ENCODE measurements around the gene SHC2. TPM values are rescaled to one million over a fixed set of nuclear protein-coding genes. Genes with fewer than 3 reads are reported as not detected.

SHC2 gene
- total and polyA plus RNA-seq, 2 donors (not counting 1 experiment from before 2014, with no cell fraction given), result 0.02 to 2.5 TPM

DNA sequence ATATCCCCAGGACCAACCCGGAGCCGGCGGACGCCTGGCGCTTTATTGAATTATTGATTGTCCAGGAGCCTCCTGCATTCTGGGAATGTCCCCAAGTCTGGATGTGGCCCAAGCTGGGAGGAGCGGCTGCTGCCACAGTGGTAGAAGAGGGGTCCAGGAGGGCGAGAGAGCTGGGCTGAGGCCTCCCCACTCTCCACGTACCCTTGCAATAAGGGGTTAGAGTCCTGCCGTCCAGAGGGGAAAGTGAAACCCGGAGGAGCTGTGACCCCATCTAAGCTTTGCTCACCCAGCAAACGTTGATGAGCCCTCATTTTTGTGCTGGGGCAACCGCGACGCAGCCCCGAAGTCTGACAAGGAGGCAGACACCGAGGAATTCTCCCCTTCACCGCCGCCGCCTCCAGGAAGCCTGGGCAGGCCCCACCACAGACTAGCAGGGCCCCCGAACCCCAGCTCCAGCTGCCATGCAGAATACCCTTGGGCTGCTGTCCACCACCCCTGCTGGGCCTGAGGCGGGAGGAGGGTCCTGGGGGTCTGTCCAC is 50.5 kb downstream of the SHC2 start:
- H3K27me3 ChIP-seq (ENCODE audit: control insufficient read depth, insufficient read depth, low read length), result peaks cover 13% of the 10 kb centered on the region
- no peaks in the 10 kb centered on the region for H3K36me3 ChIP-seq (ENCODE audit: control insufficient read depth, insufficient read depth, low read length)
- no peaks in the 10 kb centered on the region for H3K4me1 ChIP-seq (ENCODE audit: control insufficient read depth, extremely low read depth, insufficient read depth, low read length)
- DNase-seq (ENCODE audit: low read depth in 2 of 2), result no peak
- no peak overlapping the region for H2AFZ ChIP-seq (ENCODE audit: low read length)
- no peaks in the 10 kb centered on the region for H4K20me1 ChIP-seq (ENCODE audit: control insufficient read depth, extremely low read depth, insufficient read depth, low read length)
- no peak overlapping the region for H3K27ac ChIP-seq (ENCODE audit: insufficient read depth, low read length)
- no peak overlapping the region for H3K4me3 ChIP-seq (replicated peaks in 1 of 4; ENCODE audit: control extremely low read depth in 1 of 4, insufficient read depth in 1 of 4, low read depth in 3 of 4, low read length in 4 of 4)
- no peak overlapping the region for H3K4me2 ChIP-seq (ENCODE audit: extremely low read depth, insufficient read depth, low read length)
- TF ChIP-seq EZH2 (IDR thresholded peaks at IDR 0.05; ENCODE audit: low read length, missing control alignments) (no peak), CTCF (conservative IDR thresholded peaks at IDR 0.05 in 1 of 2, IDR thresholded peaks at IDR 0.05 in 1 of 2; ENCODE audit: low read depth in 1 of 2, low read length in 2 of 2) (no peak)
- H3K9ac ChIP-seq (ENCODE audit: insufficient read depth, low read length), result no peak overlapping the region
- no peaks in the 10 kb centered on the region for H3K79me2 ChIP-seq (ENCODE audit: control insufficient read depth, insufficient read depth, low read length)
- H3K9me3 ChIP-seq (ENCODE audit: control insufficient read depth, insufficient read depth, low read depth, low read length), result no peaks in the 10 kb centered on the region

- no peak for TF ChIP-seq CTCF (conservative IDR thresholded peaks at IDR 0.05 in 1 of 2, IDR thresholded peaks at IDR 0.05 in 1 of 2; ENCODE audit: low read depth in 1 of 2, low read length in 2 of 2)
- TF ChIP-seq EZH2 (IDR thresholded peaks at IDR 0.05; ENCODE audit: low read length, missing control alignments), result peak; percentile 95
- H3K36me3 ChIP-seq (ENCODE audit: control insufficient read depth, insufficient read depth, low read length), result no peaks in the 10 kb centered on the region
- H3K4me1 ChIP-seq (ENCODE audit: control insufficient read depth, extremely low read depth, insufficient read depth, low read length), result no peaks in the 10 kb centered on the region
- peak overlapping the region; percentile 35 for H3K4me2 ChIP-seq (ENCODE audit: extremely low read depth, insufficient read depth, low read length)
- H4K20me1 ChIP-seq (ENCODE audit: control insufficient read depth, extremely low read depth, insufficient read depth, low read length), result no peaks in the 10 kb centered on the region
- DNase-seq (ENCODE audit: low read depth in 2 of 2), result no peak
- no peaks in the 10 kb centered on the region for H3K9me3 ChIP-seq (ENCODE audit: control insufficient read depth, insufficient read depth, low read depth, low read length)
- H3K79me2 ChIP-seq (ENCODE audit: control insufficient read depth, insufficient read depth, low read length), result no peaks in the 10 kb centered on the region
- H3K27ac ChIP-seq (ENCODE audit: insufficient read depth, low read length), result no peak overlapping the region
- H2AFZ ChIP-seq (ENCODE audit: low read length), result no peak overlapping the region
- H3K27me3 ChIP-seq (ENCODE audit: control insufficient read depth, insufficient read depth, low read length), result peaks cover 13% of the 10 kb centered on the region
- H3K4me3 ChIP-seq (replicated peaks in 1 of 4; ENCODE audit: control extremely low read depth in 1 of 4, insufficient read depth in 1 of 4, low read depth in 3 of 4, low read length in 4 of 4), result peak overlapping the region in 1 of 4 experiments; percentile 7
- no peak overlapping the region for H3K9ac ChIP-seq (ENCODE audit: insufficient read depth, low read length)
These were observed 51.2 kb downstream of the SHC2 start for GRCh38 chr19:409516-410242.

DNA sequence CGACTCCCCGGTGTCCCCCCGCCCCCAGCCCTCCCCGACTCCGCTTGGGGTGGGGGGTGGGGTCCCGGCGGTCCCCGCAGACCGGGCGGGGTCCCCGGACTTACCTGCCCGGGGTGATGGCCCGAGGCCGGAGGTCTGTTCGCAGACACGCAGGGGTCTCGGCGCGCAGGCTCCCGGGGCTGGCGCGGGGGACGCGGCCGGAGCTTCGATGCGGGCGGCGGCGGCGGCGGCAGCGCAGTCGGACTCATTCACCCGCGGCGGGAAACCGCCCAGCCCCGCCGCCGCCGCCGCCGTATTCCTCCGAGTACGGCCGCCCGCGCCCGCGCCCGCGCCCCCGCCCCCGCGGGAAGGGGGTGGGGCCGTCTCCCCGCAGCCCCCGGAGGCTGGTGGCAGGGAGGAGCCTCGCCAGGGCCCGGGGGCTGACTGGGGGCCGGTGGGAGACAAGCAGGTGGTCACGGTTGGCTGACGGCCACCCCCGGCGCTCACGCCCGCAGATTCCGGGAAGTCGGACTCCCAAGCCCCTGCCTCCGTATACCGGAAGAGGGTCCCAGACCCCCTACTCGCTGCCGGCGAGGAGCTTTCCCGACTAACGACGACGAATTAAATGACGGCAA is 51.8 kb downstream of the SHC2 start, which contains the start of gene C2CD4C:
Gene C2CD4C, minus strand, starts transcription at position 246 of the 614 bp plus-strand sequence. CDS start 786 bp downstream, outside the sequence.
- no peaks in the 10 kb centered on the region for H3K79me2 ChIP-seq (ENCODE audit: control insufficient read depth, insufficient read depth, low read length)
- H3K27ac ChIP-seq (ENCODE audit: insufficient read depth, low read length), result no peak within 1 kb of the TSS
- no peak within 1 kb of the TSS for H3K9ac ChIP-seq (ENCODE audit: insufficient read depth, low read length)
- no peaks in the 10 kb centered on the region for H3K36me3 ChIP-seq (ENCODE audit: control insufficient read depth, insufficient read depth, low read length)
- no peak for DNase-seq (ENCODE audit: low read depth in 2 of 2)
- H3K4me2 ChIP-seq (ENCODE audit: extremely low read depth, insufficient read depth, low read length), result peak within 1 kb of the TSS; percentile 35
- no peak for TF ChIP-seq CTCF (conservative IDR thresholded peaks at IDR 0.05 in 1 of 2, IDR thresholded peaks at IDR 0.05 in 1 of 2; ENCODE audit: low read depth in 1 of 2, low read length in 2 of 2)
- TF ChIP-seq EZH2 (IDR thresholded peaks at IDR 0.05; ENCODE audit: low read length, missing control alignments), result no peak
- H3K27me3 ChIP-seq (ENCODE audit: control insufficient read depth, insufficient read depth, low read length), result peaks cover 13% of the 10 kb centered on the region
- no peaks in the 10 kb centered on the region for H4K20me1 ChIP-seq (ENCODE audit: control insufficient read depth, extremely low read depth, insufficient read depth, low read length)
- peak within 1 kb of the TSS in 1 of 4 experiments; percentile 25 for H3K4me3 ChIP-seq (replicated peaks in 1 of 4; ENCODE audit: control extremely low read depth in 1 of 4, insufficient read depth in 1 of 4, low read depth in 3 of 4, low read length in 4 of 4)
- no peaks in the 10 kb centered on the region for H3K4me1 ChIP-seq (ENCODE audit: control insufficient read depth, extremely low read depth, insufficient read depth, low read length)
- H3K9me3 ChIP-seq (ENCODE audit: control insufficient read depth, insufficient read depth, low read depth, low read length), result no peaks in the 10 kb centered on the region
- no peak within 1 kb of the TSS for H2AFZ ChIP-seq (ENCODE audit: low read length)
